Ovary (tissue), 3 donors: ENCODE results near the gene CIROP.

Experiments used
- EP300 ChIP-seq: sonication (generic); formaldehyde crosslinking; IDR thresholded peaks from one replicate; pipeline ENCODE4 v1.6.1; 2017; ENCODE audit warnings: antibody characterized with exemption
- TF ChIP-seq, protein P1 (sequence below), 3 donors: fragments of 450-650 bp in 2 of 3; fragments of 200-600 bp in 1 of 3; IDR thresholded peaks; one replicate each; pipeline versions ENCODE4 v1.5.1 to v1.8.0; 2016 to 2022; ENCODE audit warnings: antibody characterized with exemption in 3 of 3, mild to moderate bottlenecking in 1 of 3
- donor health status: DM: no; HTN: no; CAD: no.

GRCh38 chr14:23094666-23095195 is 10.1 kb downstream of the CIROP start, which contains the start of gene ACIN1:
- TF ChIP-seq, protein P1, sequence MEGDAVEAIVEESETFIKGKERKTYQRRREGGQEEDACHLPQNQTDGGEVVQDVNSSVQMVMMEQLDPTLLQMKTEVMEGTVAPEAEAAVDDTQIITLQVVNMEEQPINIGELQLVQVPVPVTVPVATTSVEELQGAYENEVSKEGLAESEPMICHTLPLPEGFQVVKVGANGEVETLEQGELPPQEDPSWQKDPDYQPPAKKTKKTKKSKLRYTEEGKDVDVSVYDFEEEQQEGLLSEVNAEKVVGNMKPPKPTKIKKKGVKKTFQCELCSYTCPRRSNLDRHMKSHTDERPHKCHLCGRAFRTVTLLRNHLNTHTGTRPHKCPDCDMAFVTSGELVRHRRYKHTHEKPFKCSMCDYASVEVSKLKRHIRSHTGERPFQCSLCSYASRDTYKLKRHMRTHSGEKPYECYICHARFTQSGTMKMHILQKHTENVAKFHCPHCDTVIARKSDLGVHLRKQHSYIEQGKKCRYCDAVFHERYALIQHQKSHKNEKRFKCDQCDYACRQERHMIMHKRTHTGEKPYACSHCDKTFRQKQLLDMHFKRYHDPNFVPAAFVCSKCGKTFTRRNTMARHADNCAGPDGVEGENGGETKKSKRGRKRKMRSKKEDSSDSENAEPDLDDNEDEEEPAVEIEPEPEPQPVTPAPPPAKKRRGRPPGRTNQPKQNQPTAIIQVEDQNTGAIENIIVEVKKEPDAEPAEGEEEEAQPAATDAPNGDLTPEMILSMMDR (IDR thresholded peaks at IDR 0.05): no peak
- no peak for TF ChIP-seq EP300
